ENCODE results near the gene NUP93. TPM values are rescaled to one million over a fixed set of nuclear protein-coding genes. Genes with fewer than 3 reads are reported as not detected.

Gene NUP93
- polyA plus RNA-seq, 1 donor from 2014 or later, result 237 TPM

DNA sequence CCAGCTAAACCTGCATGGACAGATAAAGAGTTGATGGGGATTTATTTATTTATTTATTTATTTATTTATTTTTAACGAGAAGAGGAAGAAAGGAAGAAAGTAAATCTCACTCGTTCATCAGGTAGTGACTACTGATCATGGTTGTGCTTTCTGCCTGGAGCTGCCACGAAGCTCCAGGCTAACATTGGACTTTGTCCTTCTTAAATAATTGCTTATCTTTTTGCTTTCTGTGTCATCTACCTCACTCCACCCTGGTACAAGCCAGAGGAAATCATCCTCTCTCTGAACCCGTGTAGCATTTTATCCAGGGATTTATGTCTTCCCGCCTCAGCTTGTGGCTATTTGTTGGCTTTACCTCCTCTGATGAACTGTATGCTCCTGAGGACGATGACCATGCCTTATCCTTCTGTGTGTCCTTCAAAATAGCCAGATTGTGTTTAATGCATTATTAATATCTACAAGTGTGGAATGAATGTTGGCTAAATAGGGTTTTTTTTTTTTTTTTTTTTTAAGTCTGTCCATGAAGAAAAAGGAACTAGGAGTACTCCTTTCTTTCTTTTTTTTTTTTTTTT, 127.0 kb downstream of the NUP93 start:
- Histone ChIP-seq H3K9me3 (ENCODE audit: low read length) (no peaks in the 10 kb centered on the region), H3K27ac (ENCODE audit: low read length) (no peak overlapping the region), H2AFZ (ENCODE audit: low read depth, low read length) (no peak overlapping the region), H3K27me3 (ENCODE audit: insufficient read depth, low read depth, low read length) (no peaks in the 10 kb centered on the region), H4K20me1 (ENCODE audit: insufficient read depth) (no peaks in the 10 kb centered on the region), H3K79me2 (replicated peaks; ENCODE audit: insufficient read depth, low read length) (no peaks in the 10 kb centered on the region), H3F3A (ENCODE audit: insufficient read depth, low read length, poor library complexity, severe bottlenecking) (no peaks in the 10 kb centered on the region), H3K4me2 (ENCODE audit: low read length) (no peak overlapping the region), H3K36me3 (ENCODE audit: insufficient read depth, low read length) (no peaks in the 10 kb centered on the region), H3K4me3 (ENCODE audit: low read length) (no peak overlapping the region), H3K9me2 (ENCODE audit: insufficient read depth, low read length) (no peaks in the 10 kb centered on the region), H3K9ac (ENCODE audit: low read length) (no peak overlapping the region)
- TF ChIP-seq SMC3 (conservative IDR thresholded peaks at IDR 0.05; ENCODE audit: poor library complexity) (no peak), EZH2 (IDR thresholded peaks at IDR 0.05; ENCODE audit: borderline replicate concordance, insufficient read depth, low read length, poor library complexity, severe bottlenecking) (no peak), MXI1 (conservative IDR thresholded peaks at IDR 0.05; ENCODE audit: poor library complexity, severe bottlenecking) (no peak)
- TF ChIP-seq, protein P1, sequence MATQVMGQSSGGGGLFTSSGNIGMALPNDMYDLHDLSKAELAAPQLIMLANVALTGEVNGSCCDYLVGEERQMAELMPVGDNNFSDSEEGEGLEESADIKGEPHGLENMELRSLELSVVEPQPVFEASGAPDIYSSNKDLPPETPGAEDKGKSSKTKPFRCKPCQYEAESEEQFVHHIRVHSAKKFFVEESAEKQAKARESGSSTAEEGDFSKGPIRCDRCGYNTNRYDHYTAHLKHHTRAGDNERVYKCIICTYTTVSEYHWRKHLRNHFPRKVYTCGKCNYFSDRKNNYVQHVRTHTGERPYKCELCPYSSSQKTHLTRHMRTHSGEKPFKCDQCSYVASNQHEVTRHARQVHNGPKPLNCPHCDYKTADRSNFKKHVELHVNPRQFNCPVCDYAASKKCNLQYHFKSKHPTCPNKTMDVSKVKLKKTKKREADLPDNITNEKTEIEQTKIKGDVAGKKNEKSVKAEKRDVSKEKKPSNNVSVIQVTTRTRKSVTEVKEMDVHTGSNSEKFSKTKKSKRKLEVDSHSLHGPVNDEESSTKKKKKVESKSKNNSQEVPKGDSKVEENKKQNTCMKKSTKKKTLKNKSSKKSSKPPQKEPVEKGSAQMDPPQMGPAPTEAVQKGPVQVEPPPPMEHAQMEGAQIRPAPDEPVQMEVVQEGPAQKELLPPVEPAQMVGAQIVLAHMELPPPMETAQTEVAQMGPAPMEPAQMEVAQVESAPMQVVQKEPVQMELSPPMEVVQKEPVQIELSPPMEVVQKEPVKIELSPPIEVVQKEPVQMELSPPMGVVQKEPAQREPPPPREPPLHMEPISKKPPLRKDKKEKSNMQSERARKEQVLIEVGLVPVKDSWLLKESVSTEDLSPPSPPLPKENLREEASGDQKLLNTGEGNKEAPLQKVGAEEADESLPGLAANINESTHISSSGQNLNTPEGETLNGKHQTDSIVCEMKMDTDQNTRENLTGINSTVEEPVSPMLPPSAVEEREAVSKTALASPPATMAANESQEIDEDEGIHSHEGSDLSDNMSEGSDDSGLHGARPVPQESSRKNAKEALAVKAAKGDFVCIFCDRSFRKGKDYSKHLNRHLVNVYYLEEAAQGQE (IDR thresholded peaks at IDR 0.05; ENCODE audit: borderline replicate concordance), result no peak

DNA sequence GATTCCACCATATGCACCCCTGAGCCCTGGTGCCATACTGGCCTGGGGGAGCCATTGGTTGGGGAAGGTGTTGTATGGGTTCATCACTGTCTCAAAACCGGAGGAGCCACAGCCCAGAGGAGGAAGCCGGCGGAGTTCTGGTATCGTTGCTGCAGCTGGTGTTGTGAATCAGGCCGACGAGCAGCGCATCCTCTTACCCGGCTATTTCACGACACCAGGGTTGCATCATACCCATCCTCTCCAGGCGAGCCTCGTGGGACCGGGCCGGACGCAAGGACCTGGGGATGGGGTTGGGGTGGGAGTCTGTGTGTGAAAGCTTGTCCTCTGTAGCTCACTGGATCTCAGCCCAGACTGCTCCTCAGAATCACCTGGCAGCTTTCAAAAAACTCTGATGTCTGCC, 128.4 kb downstream of the NUP93 start:
- H2AFZ ChIP-seq (ENCODE audit: low read depth, low read length), result no peak overlapping the region
- H3K27ac ChIP-seq (ENCODE audit: low read length), result no peak overlapping the region
- TF ChIP-seq EZH2 (IDR thresholded peaks at IDR 0.05; ENCODE audit: borderline replicate concordance, insufficient read depth, low read length, poor library complexity, severe bottlenecking), result no peak
- TF ChIP-seq SMC3 (conservative IDR thresholded peaks at IDR 0.05; ENCODE audit: poor library complexity), result no peak
- TF ChIP-seq, protein P1 (IDR thresholded peaks at IDR 0.05; ENCODE audit: borderline replicate concordance), result no peak
- no peak for TF ChIP-seq MXI1 (conservative IDR thresholded peaks at IDR 0.05; ENCODE audit: poor library complexity, severe bottlenecking)
- TF ChIP-seq, protein P2, sequence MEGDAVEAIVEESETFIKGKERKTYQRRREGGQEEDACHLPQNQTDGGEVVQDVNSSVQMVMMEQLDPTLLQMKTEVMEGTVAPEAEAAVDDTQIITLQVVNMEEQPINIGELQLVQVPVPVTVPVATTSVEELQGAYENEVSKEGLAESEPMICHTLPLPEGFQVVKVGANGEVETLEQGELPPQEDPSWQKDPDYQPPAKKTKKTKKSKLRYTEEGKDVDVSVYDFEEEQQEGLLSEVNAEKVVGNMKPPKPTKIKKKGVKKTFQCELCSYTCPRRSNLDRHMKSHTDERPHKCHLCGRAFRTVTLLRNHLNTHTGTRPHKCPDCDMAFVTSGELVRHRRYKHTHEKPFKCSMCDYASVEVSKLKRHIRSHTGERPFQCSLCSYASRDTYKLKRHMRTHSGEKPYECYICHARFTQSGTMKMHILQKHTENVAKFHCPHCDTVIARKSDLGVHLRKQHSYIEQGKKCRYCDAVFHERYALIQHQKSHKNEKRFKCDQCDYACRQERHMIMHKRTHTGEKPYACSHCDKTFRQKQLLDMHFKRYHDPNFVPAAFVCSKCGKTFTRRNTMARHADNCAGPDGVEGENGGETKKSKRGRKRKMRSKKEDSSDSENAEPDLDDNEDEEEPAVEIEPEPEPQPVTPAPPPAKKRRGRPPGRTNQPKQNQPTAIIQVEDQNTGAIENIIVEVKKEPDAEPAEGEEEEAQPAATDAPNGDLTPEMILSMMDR (IDR thresholded peaks at IDR 0.05; ENCODE audit: poor library complexity, severe bottlenecking), result no peak
- no peak for TF ChIP-seq POLR2AphosphoS5 (IDR thresholded peaks at IDR 0.05)
- TF ChIP-seq EP300 (conservative IDR thresholded peaks at IDR 0.05; ENCODE audit: poor library complexity, severe bottlenecking), result no peak
- TF ChIP-seq TAF1 (IDR thresholded peaks at IDR 0.05; ENCODE audit: low read depth), result no peak
- no peak for TF ChIP-seq RAD21 (conservative IDR thresholded peaks at IDR 0.05)
- H3K79me2 ChIP-seq (replicated peaks; ENCODE audit: insufficient read depth, low read length), result no peaks in the 10 kb centered on the region
- no peaks in the 10 kb centered on the region for H3K36me3 ChIP-seq (ENCODE audit: insufficient read depth, low read length)
- no peaks in the 10 kb centered on the region for H3K9me3 ChIP-seq (ENCODE audit: low read length)
- H3K9ac ChIP-seq (ENCODE audit: low read length), result no peak overlapping the region
- no peaks in the 10 kb centered on the region for H3K9me2 ChIP-seq (ENCODE audit: insufficient read depth, low read length)
- no peak overlapping the region for H3K4me2 ChIP-seq (ENCODE audit: low read length)
- H3F3A ChIP-seq (ENCODE audit: insufficient read depth, low read length, poor library complexity, severe bottlenecking), result no peaks in the 10 kb centered on the region
- no peaks in the 10 kb centered on the region for H4K20me1 ChIP-seq (ENCODE audit: insufficient read depth)
- H3K4me3 ChIP-seq (ENCODE audit: low read length), result no peak overlapping the region
- no peaks in the 10 kb centered on the region for H3K27me3 ChIP-seq (ENCODE audit: insufficient read depth, low read depth, low read length)
